GM23248 (cell line): ENCODE results near the gene CLDN7.

ENCODE experiments used
- EZH2 ChIP-seq: fragments of 200-600 bp; sonication (generic); IDR thresholded peaks from 2 replicates; pipeline ENCODE4 v1.6.1; 2018; ENCODE audit warnings: antibody characterized with exemption, mild to moderate bottlenecking; ENCODE audit not compliant: insufficient read depth, poor library complexity, severe bottlenecking
- EZH2phosphoT487 ChIP-seq: fragments of 200-600 bp; sonication (generic); IDR thresholded peaks from 2 replicates; pipeline ENCODE4 v1.6.1; 2018; ENCODE audit warnings: antibody characterized with exemption, moderate library complexity, mild to moderate bottlenecking, low read depth; ENCODE audit not compliant: insufficient read depth

- no peak for TF ChIP-seq EZH2phosphoT487
- no peak for TF ChIP-seq EZH2
Measured at GRCh38 chr17:7226721-7227710, 35.3 kb downstream of the CLDN7 start.
